GM15510 (cell line): ENCODE results near the gene CDH4.

ENCODE experiments used
- POLR2A ChIP-seq: IDR thresholded peaks from 3 replicates; pipeline ENCODE4 v1.6.1; 2011; ENCODE audit warnings: borderline replicate concordance; ENCODE audit not compliant: insufficient read length; ENCODE audit errors: extremely low read depth

CDH4 gene

DNA sequence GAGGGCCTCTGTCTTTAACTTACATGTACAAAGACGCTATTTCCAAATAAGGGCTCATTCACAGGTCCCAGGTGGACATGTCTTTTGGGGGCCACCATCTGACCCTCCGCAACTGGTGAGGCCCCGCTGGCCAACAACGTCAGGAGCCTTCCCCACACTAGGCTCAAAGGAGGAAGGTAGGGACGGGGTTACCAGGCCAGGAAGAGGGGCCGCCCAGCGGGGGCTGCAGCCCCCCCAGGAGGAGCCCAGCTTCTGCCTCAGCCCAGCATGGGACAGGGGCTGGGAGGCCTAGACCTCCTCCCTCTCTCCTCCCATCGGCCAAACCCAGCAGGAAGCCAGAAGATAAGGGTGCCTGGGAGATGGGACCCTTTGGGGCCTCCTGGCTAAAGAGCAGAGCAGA, 670.9 kb downstream of the CDH4 start:
- no peak for TF ChIP-seq POLR2A

DNA sequence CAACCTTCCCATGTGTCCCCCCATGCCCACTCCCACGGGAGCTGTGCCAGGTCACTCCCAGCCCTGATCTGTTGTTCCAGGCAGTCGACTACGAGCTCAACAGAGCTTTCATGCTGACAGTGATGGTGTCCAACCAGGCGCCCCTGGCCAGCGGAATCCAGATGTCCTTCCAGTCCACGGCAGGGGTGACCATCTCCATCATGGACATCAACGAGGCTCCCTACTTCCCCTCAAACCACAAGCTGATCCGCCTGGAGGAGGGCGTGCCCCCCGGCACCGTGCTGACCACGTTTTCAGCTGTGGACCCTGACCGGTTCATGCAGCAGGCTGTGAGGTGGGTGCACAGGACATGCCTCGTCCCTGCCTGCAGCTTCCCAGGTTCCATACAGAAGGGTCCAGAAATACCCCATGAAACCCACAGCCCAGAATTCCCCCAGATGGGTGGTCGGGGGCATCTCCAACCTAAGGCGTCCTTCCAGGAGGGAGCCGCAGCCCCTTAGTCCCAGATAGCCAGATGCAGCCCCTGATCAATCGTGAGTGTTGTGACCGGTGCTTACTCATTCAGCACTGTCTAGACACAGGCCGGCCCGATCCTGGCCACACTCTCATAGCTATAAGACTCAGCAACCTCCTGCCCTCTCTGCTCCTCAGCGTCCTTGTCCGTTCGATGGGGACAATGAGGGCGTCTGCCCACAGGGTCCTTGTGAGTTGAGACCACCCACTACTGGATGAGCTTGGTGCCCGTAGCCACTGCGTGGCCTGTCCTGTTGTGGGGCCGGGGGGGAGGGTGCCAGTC, 671.5 kb downstream of the CDH4 start:
- no peak for TF ChIP-seq POLR2A

DNA sequence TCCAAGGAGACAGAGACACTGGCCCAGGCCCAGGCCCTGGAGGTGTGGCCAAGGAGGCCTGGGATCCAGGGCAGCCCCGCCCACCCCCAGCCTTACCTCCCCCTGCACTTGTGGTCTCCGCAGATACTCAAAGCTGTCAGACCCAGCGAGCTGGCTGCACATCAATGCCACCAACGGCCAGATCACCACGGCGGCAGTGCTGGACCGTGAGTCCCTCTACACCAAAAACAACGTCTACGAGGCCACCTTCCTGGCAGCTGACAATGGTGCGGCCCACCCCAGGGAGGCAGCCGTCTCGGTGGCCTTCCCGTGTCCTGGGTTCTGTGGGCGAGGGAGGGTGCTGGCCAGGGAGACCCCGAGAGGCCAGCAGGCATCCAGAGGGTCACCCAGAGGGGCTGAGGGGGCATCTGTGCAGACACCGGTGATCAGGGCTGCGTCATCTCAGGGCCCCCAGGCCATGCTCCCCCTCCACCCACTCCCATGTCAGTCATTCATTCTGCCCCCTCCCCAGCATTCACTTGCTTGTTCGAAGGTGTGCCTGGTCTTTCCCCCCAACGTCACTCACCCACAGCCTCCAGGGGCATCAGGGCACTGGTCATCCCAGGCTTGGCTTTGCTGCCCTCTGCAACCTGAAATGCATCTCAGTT, 672.3 kb downstream of the CDH4 start:
- TF ChIP-seq POLR2A = no peak

DNA sequence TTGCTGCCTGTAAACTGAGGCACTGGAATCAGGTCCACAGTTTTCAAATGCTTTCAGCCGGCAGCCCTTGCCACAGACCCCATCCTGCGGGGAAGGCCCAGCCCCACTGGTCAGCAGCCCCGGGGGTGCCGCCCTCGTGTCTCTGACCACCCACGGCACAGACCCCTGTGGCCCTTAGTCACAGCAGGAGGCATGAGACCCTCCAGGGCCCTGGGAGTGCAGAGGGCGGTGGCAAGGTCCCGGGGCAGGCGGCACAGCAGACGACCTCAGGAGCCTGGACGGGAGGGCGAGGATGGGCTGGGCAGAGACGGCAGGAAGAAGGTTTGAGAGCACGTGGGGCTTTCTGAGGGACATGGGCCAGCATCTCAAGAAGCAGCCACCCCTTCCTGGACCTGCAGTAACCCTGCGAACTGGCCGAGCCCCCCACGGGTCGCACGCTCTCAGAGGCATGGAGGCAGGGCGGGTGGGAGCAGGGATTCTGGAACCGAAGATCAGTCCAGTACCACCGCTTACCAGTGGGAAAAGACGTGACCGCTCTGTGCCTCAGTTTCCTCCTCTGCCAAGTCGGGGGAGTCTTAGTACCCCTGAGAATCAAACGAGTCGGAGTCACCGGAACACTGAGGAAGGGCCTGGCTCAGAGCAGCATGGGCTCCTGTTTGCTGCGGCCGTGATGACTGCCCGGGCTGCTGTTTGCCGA, 672.9 kb downstream of the CDH4 start:
- TF ChIP-seq POLR2A = no peak

DNA sequence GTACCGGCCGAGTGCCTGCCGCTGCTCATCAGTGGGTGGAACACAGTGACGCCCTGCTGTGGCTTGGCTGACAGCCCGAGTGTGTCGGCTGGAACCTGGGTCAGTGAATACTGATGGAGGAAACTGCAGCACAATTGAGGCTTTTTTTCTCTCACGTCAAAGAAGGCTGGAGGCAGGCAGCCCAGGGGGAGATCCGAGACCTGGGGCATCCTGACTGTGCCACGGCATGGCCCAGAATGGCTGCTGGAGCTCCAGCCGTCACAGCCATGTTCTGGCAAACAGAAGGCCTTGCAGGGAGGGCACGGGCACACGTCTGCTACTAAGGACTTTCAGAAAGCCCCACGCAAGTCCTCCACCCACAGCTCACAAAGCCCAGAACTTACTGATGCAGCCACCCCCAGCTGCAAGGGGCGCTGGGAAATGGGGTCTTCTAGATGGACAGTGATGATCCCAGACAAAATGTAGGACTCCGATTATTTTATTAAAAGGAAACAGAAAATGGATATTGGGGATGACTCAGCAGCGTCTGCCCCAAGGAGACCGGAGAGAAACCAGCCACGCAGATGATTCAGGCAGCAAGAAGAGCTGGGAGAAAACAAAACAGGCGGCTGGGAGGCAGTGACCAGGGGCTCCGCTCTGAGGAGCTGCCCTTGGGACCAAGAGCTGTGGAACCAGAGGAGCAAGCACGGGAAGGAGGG, 673.6 kb downstream of the CDH4 start:
- no peak for TF ChIP-seq POLR2A

DNA sequence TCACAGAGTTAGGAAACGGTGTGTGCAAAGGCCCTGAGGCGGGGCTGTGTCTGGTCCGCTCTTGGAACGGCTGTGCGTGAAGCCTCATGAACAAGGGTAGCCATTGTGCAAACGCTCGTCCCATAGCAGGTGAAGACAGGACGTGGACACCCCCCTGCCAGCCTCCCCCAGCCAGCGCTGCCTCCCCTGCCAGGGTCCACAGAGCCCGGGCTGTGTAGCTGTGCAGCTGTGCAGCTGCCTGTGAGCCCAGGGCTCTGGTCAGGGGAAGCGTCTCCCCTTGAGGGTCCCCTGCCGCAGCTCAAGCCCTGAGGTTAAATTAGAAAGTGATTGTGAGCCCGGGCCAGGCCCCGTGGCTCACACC, 674.2 kb downstream of the CDH4 start:
- no peak for TF ChIP-seq POLR2A

DNA sequence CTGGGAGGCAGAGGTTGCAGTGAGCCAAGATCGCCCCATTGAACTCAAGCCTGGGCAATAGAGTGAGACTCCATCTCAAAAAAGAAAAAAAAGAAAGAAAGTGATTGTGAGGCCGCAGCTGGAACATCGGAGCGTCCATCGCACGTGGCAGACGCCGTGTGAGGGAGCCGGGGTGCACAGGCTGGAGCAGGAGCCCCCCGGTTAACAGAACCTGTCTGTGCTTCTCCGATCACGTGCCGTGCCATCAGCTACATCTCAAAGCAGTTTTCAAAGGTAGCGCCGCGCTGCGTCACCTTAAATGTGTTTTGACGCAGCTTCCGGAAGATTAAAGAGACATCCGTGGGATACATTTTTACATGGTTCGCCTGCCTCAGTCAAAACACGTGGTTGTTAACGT, 674.7 kb downstream of the CDH4 start:
- TF ChIP-seq POLR2A = no peak

DNA sequence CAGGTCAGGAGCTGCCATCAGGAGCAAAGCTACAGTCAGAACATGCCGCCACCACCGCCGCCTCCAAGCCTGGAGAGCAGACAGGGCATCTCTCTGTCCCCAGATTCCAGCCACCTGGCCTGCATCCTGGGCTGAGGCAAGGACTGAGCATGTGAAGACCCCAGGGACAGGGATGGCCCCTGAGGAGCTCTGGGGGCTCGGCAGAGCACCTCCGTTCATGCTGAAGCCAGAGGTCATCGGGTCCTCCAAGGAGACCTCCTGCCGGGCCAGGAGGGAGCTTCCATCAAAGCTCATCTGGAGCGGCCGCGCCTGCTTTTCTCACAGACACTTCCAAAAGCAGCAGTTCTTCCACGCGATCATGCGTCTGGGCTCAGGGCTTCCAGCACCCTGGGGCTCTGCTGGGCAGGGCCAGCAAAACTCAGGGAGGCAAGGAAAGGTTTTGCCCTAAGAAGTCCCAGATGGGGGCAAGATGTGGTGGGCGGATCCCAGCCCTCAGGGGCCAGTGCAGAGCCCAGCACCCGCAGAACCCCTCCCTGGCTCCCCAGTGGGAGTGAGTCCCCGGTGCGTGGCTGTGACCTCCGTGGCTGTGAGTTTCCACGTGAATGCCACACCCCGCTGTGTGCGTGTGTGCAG, 675.2 kb downstream of the CDH4 start:
- no peak for TF ChIP-seq POLR2A

DNA sequence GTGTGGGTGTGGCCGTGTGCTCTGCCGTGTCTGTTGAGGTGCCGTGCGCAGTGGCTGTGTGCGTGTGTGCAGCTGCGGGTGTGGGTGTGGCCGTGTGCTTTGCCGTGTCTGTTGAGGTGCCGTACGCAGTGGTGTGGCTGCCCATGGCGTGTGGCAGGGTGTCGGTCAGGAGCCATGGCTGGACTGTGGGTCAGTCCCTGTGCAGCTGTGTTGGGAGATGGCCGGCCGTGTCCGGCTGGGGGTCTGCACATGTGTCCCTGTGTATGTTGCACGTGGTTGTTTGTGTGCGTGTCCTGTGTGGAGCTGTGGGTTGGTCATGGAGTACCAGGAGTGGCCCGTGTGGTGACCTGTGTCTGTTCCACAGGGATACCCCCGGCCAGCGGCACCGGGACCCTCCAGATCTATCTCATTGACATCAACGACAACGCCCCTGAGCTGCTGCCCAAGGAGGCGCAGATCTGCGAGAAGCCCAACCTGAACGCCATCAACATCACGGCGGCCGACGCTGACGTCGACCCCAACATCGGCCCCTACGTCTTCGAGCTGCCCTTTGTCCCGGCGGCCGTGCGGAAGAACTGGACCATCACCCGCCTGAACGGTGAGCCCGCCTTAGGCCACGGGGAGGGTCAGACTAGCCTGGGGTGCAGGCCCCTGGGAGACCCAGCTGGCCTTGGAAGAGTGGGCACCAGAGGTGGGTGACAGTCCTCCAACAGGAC, 675.9 kb downstream of the CDH4 start:
- TF ChIP-seq POLR2A = no peak

DNA sequence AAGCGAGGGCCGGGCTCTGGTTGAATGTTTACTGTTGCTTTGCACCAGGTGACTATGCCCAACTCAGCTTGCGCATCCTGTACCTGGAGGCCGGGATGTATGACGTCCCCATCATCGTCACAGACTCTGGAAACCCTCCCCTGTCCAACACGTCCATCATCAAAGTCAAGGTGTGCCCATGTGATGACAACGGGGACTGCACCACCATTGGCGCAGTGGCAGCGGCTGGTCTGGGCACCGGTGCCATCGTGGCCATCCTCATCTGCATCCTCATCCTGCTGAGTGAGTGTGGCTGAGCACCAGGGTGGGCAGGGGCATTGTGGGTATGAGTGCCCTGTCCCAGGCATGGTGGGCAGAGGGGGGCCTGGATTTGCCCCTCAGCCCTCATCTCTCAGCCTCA, 677.5 kb downstream of the CDH4 start:
- TF ChIP-seq POLR2A = no peak

DNA sequence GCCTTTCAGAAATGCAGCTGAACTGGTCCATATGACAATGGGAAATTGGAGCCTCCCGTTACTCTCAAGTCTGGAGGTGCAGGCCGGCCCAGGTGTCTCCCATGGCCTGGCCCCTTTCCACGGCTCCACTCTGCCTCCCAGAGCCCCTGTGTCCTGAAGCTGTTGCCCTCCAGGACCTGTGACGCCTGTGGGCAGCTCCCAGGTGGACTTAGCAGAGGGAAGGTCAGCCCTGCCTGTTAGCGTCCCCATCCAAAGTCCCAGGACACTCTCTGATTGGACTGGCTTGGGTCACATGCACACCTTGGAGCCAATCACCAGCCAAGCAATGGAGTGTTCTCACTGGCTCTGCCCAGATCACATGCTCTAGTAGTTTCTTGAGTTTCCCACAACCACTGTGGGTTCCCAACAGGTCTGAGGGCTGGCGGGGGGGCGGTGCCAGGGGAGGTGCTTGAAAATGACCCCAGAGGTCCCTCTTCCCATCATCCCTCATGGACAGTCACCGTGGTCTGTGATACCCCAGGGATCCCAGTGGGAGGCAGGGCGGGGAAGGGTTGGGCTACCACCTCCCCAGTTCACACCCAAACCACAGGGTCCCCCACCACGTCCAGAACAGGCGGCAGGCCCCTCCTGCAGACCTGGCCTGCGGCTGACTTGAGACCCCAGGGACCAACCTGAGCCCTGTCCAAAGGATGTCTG, 678.1 kb downstream of the CDH4 start:
- TF ChIP-seq POLR2A = no peak

DNA sequence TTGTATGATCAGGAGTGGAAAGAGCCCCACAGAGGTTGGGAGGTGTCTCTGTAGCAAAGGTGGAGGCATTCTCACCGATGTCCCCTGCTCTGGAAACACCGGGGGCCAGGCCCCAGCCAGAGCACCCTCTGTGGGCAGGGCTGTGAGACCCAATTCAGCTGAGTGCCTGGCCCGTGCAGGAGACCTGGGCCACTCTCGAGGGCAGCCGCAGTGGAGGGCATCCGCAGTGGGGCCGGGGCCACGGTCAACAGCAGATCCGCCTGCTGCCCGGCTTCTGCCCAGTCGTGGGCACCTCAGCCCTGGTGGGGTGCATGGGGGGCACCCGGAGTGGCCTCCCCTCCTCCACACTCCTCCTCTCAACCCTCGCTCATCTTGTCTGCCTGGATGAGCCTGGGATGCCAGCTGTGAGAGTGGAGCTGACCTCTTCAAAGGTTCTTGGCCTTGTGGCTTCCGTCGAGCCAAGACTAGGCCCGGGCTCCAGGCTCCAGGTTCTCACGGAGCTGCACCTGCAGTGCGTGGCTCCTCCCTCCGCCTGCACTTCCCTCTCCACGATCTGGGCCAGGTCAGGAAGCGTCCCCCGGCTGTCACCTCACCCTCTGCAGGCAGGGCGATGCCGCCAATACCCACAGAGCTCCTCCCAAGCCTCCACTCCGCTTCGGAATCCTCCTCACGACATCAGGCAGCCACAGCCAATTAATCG, 678.9 kb downstream of the CDH4 start:
- TF ChIP-seq POLR2A = no peak
